Femur (tissue), 1 donor: ENCODE measurements around the gene LYPD6B.

ENCODE experiments used
- DNase-seq: peaks from one replicate; pipeline ENCODE4 v3.0.0-alpha.2; 2017

LYPD6B gene

DNA sequence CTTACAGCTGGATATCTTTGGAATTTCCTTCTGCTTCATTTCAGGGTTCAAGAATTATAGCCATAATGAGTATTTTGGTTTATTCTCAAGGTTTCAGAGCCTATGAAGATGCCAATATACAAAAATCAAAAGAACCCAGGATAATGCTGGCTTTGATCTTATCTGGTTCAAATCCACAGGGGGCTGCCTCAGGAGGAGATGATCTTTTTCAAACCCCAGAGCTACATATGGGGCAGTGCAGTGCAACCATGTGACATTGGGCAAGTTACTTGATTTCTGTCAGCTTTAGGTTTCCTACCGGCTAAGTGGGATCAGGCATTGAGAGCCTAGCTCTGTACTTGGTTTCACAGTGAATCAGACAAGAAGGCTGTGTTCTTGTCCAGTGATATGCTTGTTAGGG lies 23.0 kb upstream of the LYPD6B start:
- no peak for DNase-seq

GRCh38 chr2:149015926-149016563 lies 22.5 kb upstream of the LYPD6B start:
- DNase-seq = no peak

DNA sequence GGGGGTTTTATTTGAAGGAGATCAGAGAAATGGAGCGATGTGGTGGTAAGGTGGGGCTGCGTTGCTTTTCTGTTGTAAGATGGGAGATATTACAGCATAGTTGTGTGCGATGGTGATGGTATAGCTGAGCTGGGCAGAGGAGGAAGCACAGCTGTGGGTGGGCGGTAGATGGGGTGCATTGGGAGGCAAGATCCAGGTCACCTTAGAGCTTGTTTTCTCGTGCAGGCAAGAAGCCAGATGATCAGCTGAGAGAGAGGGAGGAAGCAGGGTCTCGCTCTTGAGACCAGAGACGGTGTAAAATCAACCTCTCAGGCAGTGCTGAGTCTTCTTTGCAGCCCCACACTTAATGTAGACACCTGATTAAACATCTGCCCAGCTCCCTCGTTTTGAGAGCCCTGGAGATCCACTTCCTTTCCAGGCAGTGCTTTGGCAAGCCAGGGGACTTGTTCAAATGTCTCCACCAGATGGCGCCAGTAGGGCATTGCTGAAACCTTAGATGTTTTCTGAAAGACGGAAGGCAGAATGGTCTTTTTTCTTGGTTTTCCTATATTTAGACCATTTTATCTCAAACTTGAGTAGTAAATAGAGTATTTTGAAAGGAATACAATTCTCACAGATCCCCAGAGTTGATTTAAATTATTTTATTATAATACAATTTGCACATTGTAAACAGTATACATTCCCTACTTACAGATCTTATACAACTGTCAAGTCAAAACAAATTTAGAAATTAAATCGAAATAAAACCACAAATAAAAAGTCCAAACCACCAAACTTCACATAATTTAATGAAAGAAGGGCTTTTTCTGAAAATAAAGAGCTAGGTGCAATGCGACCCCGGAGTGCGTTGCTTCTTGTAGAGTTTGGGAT lies 21.1 kb upstream of the LYPD6B start:
- DNase-seq = peak; percentile 86

GRCh38 chr2:149018981-149019380 lies 19.5 kb upstream of the LYPD6B start:
- no peak for DNase-seq

DNA sequence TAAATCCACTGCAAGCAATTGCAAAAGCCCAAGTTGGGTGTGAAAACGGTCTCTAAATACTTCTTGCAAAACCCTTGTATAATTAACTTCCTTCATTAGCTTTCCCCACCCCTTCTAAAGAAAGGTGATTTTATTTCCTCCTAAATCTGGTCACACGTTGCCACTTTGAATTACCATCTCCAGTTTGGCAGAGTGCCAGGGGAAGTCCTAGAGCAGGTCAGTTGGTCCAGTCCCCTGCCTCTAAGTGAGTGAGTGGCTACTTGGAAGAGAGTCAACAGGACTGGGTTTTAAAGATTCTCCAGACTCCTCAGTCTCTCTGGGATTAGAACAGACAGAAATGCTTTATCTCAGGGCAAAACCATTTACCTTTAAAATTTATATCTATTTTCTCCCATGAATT lies 18.7 kb upstream of the LYPD6B start:
- DNase-seq = no peak

GRCh38 chr2:149020432-149020851 lies 18.1 kb upstream of the LYPD6B start:
- no peak for DNase-seq

- no peak for DNase-seq
Observed at GRCh38 chr2:149021271-149021719, 17.2 kb upstream of the LYPD6B start.

DNA sequence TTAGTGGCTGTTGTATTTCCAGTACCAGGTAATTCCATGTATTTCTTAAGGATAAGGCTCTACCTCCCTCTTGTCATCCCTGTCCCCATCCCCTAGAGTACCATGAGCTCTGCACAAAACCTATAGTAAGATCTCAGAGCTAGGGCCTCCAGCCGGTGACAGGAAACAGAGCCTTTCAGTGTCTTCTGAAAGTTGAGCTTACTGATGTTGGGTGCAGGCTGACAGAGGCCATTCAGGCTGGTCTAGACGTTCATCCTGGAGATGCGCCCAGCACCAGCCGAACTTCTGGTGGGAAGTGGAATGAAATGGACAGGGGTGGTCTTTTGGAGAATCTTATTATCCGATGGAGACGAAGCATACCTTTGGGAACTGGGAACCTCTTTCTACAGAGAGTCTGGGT lies 16.7 kb upstream of the LYPD6B start:
- no peak for DNase-seq

GRCh38 chr2:149023091-149023490 lies 15.4 kb upstream of the LYPD6B start:
- no peak for DNase-seq

- no peak for DNase-seq
Observed at GRCh38 chr2:149027590-149028250, 10.8 kb upstream of the LYPD6B start.

- DNase-seq = no peak
Observed at GRCh38 chr2:149028377-149028776, 10.1 kb upstream of the LYPD6B start.

DNA sequence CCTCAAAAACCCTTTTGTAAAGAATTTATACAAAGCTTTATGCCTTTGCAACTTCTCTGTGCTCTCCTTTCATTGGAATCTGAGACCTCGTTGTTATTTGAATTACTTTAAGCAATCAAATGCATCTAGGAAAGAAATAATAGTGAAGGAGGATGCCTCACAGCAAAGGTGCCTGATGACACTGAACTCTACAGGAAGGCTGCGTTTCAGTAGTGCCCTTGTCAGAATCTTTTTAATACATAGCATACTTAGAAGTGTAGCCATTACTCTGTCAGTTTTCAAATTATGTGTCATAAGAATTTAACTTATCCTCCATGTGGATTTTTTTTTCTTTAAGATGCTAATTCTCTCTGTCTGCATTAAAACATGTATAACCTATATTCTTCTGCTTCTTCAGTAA lies 9.6 kb upstream of the LYPD6B start:
- DNase-seq = no peak

DNA sequence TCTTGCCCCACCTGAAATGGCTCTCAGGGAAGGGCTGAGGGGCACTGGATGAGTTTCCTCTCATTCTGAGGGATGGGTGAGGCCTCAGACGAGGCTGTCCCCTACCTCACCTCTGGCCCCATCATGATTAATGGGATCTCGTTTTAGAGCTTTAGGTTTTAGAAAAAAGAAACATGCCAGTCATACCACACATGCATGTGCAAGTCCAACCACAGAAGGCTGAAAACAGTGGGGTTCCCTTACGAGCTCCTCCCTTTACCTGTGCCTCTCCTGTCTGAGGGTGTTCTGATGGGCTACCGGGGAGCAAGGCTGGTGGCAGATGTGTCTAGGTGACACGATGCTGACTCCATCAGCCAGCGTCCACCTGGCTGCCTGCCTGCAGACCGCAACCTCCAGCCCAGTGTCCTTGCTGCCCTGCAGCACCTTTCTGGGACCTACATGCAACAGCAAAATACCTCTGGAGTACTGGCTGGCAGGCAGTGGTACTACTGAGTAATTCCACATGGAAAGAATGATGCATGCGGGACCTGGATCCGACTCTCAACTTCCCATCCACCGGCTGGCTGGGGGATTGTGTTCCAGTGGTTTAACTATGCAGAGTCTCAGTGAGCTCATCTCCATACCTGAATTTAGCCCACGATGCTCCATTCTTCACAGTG lies 9.1 kb upstream of the LYPD6B start:
- DNase-seq = no peak

DNA sequence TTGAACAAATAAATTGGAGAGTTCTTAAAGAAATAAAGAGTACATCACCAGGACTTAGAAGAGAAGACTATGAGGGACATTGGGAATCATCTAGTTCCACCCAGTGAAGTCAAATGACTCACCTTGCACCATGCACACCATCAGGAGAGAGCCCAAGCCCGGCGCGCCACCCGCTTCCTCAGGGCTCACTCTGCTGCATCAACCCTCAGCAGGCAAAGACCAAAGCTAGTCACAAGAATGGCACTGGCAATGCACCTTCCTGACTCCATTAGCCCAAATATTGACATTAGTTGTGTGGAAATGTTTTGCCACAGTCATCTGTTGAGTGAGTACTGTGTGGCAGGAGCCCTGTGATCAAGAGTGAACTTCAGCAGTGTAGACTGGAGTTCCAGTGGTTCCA lies 7.1 kb upstream of the LYPD6B start:
- no peak for DNase-seq

- no peak for DNase-seq
Observed at GRCh38 chr2:149033716-149034115, 4.8 kb upstream of the LYPD6B start.

DNA sequence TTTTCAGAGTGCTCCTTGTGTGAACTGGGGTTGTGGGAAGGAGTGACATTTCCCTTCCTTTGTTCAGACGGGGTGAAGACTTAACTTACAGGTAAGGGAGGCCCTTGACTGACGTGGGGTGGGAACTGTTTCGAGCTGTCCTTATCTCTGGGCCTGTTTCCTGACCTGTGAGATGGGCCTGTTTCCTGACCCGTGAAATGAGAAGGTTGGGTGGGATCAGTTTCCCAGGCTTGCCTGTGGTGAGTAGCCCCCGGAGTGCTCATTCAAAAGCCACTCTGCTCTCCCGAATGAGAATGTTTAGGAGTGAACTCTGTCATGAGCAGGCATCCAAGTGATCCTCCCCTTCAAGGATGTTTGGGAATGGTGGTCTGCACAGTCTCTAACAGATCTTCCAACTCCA lies 4.1 kb upstream of the LYPD6B start:
- no peak for DNase-seq

- no peak for DNase-seq
Observed at GRCh38 chr2:149036507-149037293, 1.8 kb upstream of the LYPD6B start.

GRCh38 chr2:149037851-149038250 lies 648 bp upstream of the LYPD6B start:
- no peak for DNase-seq

DNA sequence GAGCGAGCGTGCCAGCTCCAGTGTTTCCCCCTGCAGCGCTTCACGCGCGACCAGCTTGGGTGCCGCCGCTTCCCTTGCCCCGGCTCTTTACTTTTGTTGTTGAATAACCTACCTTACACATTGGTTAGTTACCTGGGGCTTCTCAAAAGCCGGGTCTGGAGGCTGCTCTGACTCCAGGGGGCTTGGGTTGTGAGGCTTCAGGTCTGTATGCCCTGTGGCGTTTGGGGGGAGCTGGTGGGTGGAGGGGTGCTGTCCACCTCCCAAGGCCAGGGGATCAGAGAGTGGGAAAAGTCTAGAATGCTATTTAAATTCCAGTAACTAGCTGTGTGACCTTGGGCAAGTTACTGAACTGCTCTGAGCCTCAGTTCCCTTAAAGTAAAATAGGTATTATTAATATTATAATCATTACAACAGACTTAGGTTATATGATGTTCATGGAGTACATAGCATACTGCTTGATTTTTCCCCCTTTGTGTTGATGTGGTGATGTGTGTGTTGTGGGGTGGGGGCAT lies 770 bp downstream of the LYPD6B start:
- no peak for DNase-seq

DNA sequence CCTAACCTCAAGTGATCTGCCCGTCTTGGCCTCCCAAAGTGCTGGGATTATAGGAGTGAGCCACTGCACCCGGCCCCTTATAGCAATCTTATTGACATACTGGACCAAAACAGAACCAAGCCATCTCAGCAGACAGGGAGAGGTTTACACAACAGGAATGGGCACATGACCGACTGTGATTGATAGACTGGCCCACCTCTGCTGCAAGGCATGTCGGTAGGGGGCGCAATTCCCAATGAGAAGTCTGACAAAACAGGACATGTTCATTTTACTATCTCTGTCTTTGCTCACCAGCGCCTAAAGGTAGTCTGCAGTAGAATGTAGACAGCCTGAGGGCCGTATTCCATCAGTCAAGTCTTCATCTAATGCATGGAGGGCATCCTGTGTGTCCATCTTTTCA lies 2.0 kb downstream of the LYPD6B start:
- no peak for DNase-seq

GRCh38 chr2:149041482-149041881 lies 3.0 kb downstream of the LYPD6B start:
- no peak for DNase-seq

DNA sequence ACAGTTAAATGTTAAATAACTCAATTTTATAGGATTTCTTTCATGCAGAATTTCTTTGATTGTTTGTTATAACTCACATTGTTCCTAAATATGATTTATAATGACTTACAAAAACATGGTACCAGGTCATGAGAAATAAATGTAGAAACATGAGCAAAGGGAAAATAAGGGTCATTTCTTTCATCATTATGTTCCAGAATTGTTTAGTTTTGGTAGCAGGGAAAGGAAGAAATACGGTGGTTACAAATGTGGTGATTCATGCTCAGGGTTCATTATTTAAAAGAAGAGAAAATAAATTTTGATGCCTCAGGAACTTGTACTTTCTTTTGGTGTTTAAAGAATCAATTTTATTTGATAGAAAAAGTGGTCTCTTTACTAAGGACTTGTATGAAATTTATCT lies 4.4 kb downstream of the LYPD6B start:
- DNase-seq = no peak
